ENCODE data around the gene ARMC5.

DNA sequence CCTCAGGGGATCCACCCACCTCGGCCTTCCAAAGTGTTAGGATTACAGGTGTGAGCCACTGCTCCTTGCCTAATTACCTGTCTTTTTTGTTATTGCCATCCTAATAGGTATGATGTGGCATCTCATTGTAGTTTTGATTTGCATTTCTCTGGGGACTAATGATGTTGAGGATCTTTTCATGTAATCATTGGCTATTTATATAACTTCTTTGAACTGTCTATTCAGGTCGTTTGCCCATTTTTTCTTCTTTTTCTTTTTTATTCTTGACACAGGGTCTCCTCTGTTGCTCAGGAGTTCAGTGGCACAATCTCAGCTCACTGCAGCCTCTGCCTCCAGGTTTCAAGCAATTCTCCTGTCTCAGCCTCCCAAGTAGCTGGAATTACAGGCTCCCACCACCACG, 11.3 kb downstream of the ARMC5 start:
- TF ChIP-seq, protein P1, sequence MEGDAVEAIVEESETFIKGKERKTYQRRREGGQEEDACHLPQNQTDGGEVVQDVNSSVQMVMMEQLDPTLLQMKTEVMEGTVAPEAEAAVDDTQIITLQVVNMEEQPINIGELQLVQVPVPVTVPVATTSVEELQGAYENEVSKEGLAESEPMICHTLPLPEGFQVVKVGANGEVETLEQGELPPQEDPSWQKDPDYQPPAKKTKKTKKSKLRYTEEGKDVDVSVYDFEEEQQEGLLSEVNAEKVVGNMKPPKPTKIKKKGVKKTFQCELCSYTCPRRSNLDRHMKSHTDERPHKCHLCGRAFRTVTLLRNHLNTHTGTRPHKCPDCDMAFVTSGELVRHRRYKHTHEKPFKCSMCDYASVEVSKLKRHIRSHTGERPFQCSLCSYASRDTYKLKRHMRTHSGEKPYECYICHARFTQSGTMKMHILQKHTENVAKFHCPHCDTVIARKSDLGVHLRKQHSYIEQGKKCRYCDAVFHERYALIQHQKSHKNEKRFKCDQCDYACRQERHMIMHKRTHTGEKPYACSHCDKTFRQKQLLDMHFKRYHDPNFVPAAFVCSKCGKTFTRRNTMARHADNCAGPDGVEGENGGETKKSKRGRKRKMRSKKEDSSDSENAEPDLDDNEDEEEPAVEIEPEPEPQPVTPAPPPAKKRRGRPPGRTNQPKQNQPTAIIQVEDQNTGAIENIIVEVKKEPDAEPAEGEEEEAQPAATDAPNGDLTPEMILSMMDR (IDR thresholded peaks at IDR 0.05), result no peak
- no peak for TF ChIP-seq POLR2A (IDR thresholded peaks at IDR 0.05)
